ENCODE results near the gene ADAMTS14.

GRCh38 chr10:70738006-70738760 is 65.9 kb downstream of the ADAMTS14 start:
- TF ChIP-seq CTCF (conservative IDR thresholded peaks at IDR 0.05) (peak; percentile 44; the same call in 1 of the 2 replicates), EZH2 (IDR thresholded peaks at IDR 0.05; ENCODE audit: low read depth) (no peak)
